SJCRH30 (cell line): ENCODE measurements around the gene CST7. TPM values are rescaled to one million over a fixed set of nuclear protein-coding genes. Genes with fewer than 3 reads are reported as not detected.

Experiments used
- DNase-seq, 2 experiments: peaks; one replicate each; pipeline ENCODE4 v3.0.0-alpha.2; 2015 to 2020
- H3K27ac ChIP-seq: fragments of 250-450 bp; sonication (Bioruptor Pico); 2 replicates; pipeline ENCODE4 v1.5.1; 2020; ENCODE audit warnings: mild to moderate bottlenecking, moderate library complexity
- H3K27me3 ChIP-seq: fragments of 250-450 bp; sonication (Bioruptor Pico); 2 replicates; pipeline ENCODE4 v1.5.1; 2020; ENCODE audit warnings: mild to moderate bottlenecking, moderate library complexity
- H3K36me3 ChIP-seq: fragments of 250-450 bp; sonication (Bioruptor Pico); 2 replicates; pipeline ENCODE4 v1.5.1; 2020; ENCODE audit warnings: mild to moderate bottlenecking, moderate library complexity
- H3K4me1 ChIP-seq: fragments of 250-450 bp; sonication (Bioruptor Pico); 2 replicates; pipeline ENCODE4 v1.5.1; 2020; ENCODE audit warnings: mild to moderate bottlenecking, moderate library complexity
- H3K4me3 ChIP-seq: fragments of 250-450 bp; sonication (Bioruptor Pico); 2 replicates; pipeline ENCODE4 v1.5.1; 2020; ENCODE audit warnings: mild to moderate bottlenecking, moderate library complexity
- H3K9me3 ChIP-seq: fragments of 250-450 bp; sonication (Bioruptor Pico); replicated peaks from 2 replicates; pipeline ENCODE4 v1.5.1; 2020; ENCODE audit warnings: mild to moderate bottlenecking, moderate library complexity
- total RNA-seq: library from RNA; depleted of rRNA; stranded (reverse); fragments of >200 nt; shearing (Covaris generic); gene quantifications from 2 replicates; pipeline ENCODE4 v1.2.3, GENCODE V29; 2014

The CST7 gene
- total RNA-seq, 1 experiment from 2014 or later = not detected

DNA sequence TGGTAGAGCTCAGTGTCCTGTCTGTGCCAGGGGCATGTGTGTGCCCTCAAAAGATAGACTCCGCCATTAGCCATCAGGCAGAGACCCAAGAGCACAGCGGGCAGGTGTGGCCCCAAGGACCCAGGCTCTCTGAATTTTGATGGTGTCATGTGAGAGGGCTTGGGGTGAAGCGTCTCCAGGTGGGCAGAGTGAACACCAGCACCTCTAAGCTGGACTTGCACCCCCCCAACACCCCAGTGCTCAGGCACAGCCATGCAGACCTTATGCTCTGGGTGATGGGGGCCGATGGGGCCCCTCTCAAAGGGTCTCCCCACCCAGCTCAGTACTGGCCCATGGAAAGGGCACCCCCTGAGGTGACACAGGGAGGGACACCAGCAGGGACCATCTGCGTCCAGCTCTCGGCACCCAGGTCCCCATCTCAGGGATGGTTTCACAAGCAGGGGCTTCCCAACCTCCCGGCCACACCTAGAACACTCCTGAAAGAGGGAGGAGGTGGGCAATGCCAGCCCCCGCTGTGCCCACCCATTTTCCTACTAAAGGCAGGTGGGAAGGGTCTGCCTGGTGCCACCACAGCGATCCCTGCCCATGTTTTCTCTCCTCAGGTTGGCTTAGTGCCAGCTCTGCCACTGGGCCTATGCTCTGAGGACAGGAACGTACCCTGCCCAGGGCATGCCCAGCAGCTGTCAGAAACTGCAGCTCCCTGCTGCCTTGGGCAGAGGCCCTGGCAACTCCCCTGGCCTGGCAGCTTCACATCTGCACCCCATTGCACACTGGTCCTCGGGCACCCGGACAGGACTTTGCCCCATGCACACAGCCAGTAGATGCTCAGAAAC lies 3.5 kb downstream of the CST7 start:
- no peaks in the 10 kb centered on the region for H3K4me1 ChIP-seq

GRCh38 chr20:24953209-24953575 lies 4.1 kb downstream of the CST7 start:
- no peak overlapping the region for H3K4me3 ChIP-seq
- H3K27ac ChIP-seq = no peak overlapping the region
- H3K9me3 ChIP-seq = no peaks in the 10 kb centered on the region
- no peaks in the 10 kb centered on the region for H3K27me3 ChIP-seq
- H3K4me1 ChIP-seq = no peaks in the 10 kb centered on the region
- DNase-seq = no peak
- peaks cover 2% of the 10 kb centered on the region; the same call in 1 of the 2 replicates for H3K36me3 ChIP-seq

More for the DNA sequence above, 3.5 kb downstream of the CST7 start:
- DNase-seq = no peak
- H3K27ac ChIP-seq = no peak overlapping the region
- no peaks in the 10 kb centered on the region for H3K27me3 ChIP-seq
- peaks cover 2% of the 10 kb centered on the region; the same call in 1 of the 2 replicates for H3K36me3 ChIP-seq
- no peaks in the 10 kb centered on the region for H3K9me3 ChIP-seq
- no peak overlapping the region for H3K4me3 ChIP-seq

DNA sequence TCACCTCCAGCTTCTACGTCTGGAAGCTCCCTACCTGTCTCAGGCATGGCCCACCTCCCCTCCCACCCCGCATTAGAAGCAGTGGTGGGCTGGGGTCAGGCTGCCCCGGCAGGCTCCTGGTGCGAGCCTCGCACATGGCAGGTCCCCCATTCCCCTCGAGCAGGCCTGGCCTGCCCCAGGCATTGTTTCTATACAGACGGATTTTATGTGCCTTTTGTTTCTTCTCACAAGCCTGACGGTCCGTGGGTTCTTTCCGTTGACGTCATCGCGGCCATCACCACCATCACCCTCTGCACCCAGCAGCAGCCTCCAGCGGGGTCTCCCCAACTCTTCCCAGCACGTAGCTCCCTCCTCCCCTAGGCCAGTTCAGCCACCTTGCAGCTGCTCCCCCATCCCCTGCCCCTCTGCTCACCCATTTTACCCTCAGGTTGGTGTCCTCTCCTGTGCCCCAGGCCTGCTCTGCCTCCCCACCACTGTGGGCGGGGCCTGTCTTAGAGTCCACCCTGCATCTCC lies 4.6 kb downstream of the CST7 start:
- no peak for DNase-seq
- Histone ChIP-seq H3K4me3 (no peak overlapping the region), H3K36me3 (peaks cover 2% of the 10 kb centered on the region; the same call in 1 of the 2 replicates), H3K27me3 (no peaks in the 10 kb centered on the region), H3K4me1 (no peaks in the 10 kb centered on the region), H3K27ac (no peak overlapping the region), H3K9me3 (no peaks in the 10 kb centered on the region)

- Histone ChIP-seq H3K27me3 (no peaks in the 10 kb centered on the region), H3K4me3 (no peak overlapping the region), H3K9me3 (no peaks in the 10 kb centered on the region), H3K4me1 (no peaks in the 10 kb centered on the region), H3K27ac (no peak overlapping the region), H3K36me3 (peaks cover 2% of the 10 kb centered on the region; the same call in 1 of the 2 replicates)
- no peak for DNase-seq
Observed at GRCh38 chr20:24954151-24954550, 5.1 kb downstream of the CST7 start.

- peaks cover 2% of the 10 kb centered on the region; the same call in 1 of the 2 replicates for H3K36me3 ChIP-seq
- no peak overlapping the region for H3K4me3 ChIP-seq
- DNase-seq = no peak
- no peak overlapping the region for H3K27ac ChIP-seq
- no peaks in the 10 kb centered on the region for H3K9me3 ChIP-seq
- H3K4me1 ChIP-seq = no peaks in the 10 kb centered on the region
- H3K27me3 ChIP-seq = no peaks in the 10 kb centered on the region
Observed at GRCh38 chr20:24954566-24954965, 5.5 kb downstream of the CST7 start.

DNA sequence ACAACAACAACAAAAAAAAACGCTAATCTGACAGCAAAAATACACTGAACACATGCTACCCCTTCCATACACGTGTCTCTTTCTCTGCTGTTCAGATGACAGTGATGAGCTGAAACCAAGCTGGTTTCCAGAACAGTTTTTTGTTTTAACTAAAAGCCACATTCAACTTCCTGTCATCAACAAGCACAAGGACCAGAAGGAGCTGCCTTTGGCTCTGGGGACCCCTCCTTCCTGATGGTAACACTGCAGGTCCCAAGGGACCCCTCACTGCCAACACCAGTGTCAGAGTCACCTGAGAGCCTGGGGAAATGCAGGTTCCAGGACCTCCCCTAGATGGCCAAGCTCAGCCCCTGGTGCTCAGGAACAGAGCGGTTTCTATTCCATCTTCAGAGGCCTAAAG lies 6.0 kb downstream of the CST7 start:
- H3K4me1 ChIP-seq = no peaks in the 10 kb centered on the region
- DNase-seq = no peak

DNA sequence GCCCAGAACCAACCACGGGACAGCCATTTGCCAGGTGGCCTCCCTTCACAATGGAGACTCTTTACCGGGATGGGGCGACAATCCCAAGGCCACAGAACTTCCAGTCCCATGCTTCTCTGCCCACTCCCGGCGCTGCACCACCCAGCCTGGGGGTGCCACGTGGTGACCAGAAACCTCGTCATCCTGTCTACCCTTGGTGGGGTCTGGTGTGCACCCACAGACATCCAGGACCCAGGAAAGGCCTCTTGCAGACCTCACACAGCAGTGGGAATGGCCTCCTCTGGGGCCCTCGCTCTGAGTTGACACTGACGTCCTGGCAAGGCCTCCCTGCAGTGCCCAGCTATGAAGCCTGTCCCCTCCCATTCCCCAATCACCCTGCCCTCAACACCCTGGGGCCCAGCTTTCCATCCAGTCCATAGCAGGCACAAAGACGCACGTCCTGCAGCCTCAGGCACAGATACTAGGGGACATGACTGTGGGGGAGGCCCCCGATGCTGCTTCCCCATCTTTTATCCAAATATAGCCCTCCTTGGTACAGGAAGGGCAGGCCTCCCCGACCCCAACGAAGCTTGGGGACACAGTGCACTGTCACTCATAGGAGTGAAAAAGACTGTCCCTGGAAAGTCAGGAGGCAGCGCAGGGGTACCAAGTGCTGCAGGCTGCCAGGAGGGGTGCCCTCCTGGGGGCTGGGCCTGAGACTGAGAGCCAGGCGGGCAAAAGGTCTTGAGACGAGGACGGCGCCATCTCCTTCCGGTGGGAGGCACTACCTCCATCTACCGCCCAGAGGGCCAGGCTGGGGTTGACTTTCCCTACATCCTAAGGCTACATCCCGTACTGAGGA lies 7.2 kb downstream of the CST7 start:
- DNase-seq = no peak
- Histone ChIP-seq H3K36me3 (peaks cover 8% of the 10 kb centered on the region), H3K27me3 (no peaks in the 10 kb centered on the region), H3K9me3 (no peaks in the 10 kb centered on the region), H3K27ac (no peak overlapping the region), H3K4me3 (no peak overlapping the region), H3K4me1 (no peaks in the 10 kb centered on the region)

More for the DNA sequence above, 6.0 kb downstream of the CST7 start:
- Histone ChIP-seq H3K27ac (no peak overlapping the region), H3K4me3 (no peak overlapping the region), H3K36me3 (peaks cover 2% of the 10 kb centered on the region; the same call in 1 of the 2 replicates), H3K9me3 (no peaks in the 10 kb centered on the region), H3K27me3 (no peaks in the 10 kb centered on the region)

GRCh38 chr20:24957326-24958016 lies 8.4 kb downstream of the CST7 start:
- Histone ChIP-seq H3K27me3 (no peaks in the 10 kb centered on the region), H3K27ac (no peak overlapping the region), H3K4me3 (no peak overlapping the region), H3K36me3 (peaks cover 12% of the 10 kb centered on the region), H3K9me3 (no peaks in the 10 kb centered on the region), H3K4me1 (no peaks in the 10 kb centered on the region)
- DNase-seq = no peak

DNA sequence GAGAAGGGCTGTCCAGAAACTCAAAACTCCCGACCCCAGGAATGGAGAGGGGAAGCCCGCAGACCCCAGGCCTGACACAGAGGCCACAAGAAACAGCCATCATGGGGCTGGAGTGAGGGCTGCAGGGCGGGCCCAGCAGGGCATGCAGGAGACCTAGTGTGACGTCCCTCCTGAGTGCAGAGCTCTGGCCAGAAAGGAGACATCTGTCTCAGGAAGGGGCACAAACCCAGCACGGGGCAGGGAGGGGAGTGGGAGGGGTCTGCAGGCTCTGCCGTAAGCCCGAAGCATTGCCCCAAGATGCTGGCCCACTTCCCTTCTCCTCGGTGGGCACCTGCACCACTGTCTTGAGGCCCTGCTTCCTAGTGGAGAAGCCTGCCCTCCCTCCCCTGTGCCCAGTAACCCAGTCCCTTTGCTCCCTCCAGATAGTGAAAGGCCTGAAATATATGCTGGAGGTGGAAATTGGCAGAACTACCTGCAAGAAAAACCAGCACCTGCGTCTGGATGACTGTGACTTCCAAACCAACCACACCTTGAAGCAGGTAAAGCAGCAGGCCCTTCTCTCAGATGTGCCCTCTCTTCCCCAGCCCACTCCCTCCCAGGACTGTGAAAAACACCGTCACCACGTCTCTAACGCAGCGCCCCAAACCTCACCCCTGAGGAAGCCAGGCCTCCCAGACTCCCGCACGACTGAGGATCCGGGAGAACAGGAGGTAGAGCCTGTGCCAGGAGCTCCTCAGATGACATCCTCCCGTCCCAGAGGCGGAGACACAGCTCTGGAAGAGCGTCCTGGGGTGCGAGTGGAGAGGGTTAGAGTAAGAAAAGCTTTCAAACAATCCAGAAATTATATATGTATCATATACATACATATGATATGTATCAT lies 9.7 kb downstream of the CST7 start:
- Histone ChIP-seq H3K4me1 (no peaks in the 10 kb centered on the region), H3K27me3 (no peaks in the 10 kb centered on the region), H3K27ac (no peak overlapping the region), H3K4me3 (no peak overlapping the region), H3K9me3 (no peaks in the 10 kb centered on the region), H3K36me3 (peaks cover 21% of the 10 kb centered on the region)
- no peak for DNase-seq

DNA sequence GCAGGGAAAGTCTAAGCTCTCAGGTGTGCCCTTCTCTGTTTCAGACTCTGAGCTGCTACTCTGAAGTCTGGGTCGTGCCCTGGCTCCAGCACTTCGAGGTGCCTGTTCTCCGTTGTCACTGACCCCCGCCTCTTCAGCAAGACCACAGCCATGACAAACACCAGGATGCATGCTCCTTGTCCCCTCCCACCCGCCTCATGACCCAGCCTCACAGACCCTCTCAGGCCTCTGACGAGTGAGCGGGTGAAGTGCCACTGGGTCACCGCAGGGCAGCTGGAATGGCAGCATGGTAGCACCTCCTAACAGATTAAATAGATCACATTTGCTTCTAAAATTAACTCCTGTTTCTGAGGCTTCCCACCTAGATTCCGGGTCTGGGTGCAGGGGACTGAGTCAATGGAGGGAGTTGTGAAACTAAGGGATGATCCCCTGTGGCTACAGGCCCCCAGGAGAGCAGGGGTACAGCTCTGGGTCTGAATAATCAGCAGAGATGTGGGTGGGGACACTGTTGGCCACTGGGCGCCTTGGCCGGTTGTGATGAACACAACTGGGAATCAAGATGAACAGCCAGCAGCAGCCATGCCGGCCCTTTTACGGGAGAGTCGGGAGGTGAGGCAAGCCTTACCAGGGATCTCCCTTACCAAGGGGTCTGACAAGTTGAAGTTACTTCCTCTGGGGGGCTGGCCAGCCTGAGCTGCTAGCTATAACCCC lies 10.7 kb downstream of the CST7 start:
- Histone ChIP-seq H3K27me3 (no peaks in the 10 kb centered on the region), H3K36me3 (peaks cover 27% of the 10 kb centered on the region), H3K4me3 (no peak overlapping the region), H3K4me1 (no peaks in the 10 kb centered on the region), H3K27ac (no peak overlapping the region), H3K9me3 (no peaks in the 10 kb centered on the region)
- no peak for DNase-seq

DNA sequence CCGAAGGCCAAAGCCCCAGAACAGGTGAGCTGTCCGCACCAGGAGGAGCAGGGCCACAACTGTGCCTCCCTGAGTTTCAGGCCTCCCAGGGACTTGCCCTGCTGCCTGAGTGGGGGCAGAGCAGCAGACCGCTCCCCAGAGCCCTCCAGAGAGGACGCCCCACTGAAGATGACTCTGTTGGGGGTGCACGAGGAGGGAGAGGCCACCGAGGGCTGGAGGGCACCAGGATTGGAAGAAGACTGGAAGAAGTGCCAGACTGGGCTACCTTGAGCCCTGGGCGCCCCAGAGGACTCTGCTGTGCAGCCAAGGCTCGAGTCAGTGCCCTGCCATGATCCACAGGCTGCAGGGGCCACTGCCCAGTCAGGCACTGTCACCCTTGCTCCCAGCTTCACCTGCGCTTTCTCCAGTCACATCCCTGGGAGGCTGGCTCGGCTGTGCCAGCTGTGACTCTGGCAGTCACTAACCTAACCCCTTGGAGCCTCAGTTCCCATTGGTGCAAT lies 11.3 kb downstream of the CST7 start:
- H3K36me3 ChIP-seq = peaks cover 27% of the 10 kb centered on the region
- H3K4me1 ChIP-seq = no peaks in the 10 kb centered on the region
- no peak overlapping the region for H3K27ac ChIP-seq
- DNase-seq = no peak
- no peak overlapping the region for H3K4me3 ChIP-seq
- no peaks in the 10 kb centered on the region for H3K27me3 ChIP-seq
- H3K9me3 ChIP-seq = no peaks in the 10 kb centered on the region

GRCh38 chr20:24960861-24961260 lies 11.8 kb downstream of the CST7 start:
- Histone ChIP-seq H3K4me1 (no peaks in the 10 kb centered on the region), H3K9me3 (no peaks in the 10 kb centered on the region), H3K4me3 (no peak overlapping the region), H3K36me3 (peaks cover 29% of the 10 kb centered on the region), H3K27me3 (no peaks in the 10 kb centered on the region), H3K27ac (no peak overlapping the region)
- no peak for DNase-seq
